HG02870 (cell line): ENCODE results near the gene USP3.
"Not testable (repeated sequence)": the region's sequence is repeated elsewhere in the genome, so short reads cannot be mapped to it uniquely, and the experiment has no call there.

ENCODE experiments used
- ATAC-seq: cut with Tn5 transposase; IDR thresholded peaks from one replicate; pipeline ENCODE4 v1.9.1; 2021; ENCODE audit warnings: mild to moderate bottlenecking, moderate library complexity; ENCODE audit not compliant: unreplicated experiment

The USP3 gene

GRCh38 chr15:63475707-63476106 lies 28.7 kb upstream of the USP3 start:
- ATAC-seq = no peak

- ATAC-seq = no peak
Observed at GRCh38 chr15:63476229-63476632, 28.2 kb upstream of the USP3 start.

GRCh38 chr15:63478243-63478642 lies 26.1 kb upstream of the USP3 start:
- no peak for ATAC-seq

- ATAC-seq = no peak
Observed at GRCh38 chr15:63480441-63480821, 24.0 kb upstream of the USP3 start.

- no peak for ATAC-seq
Observed at GRCh38 chr15:63481105-63481810, 23.1 kb upstream of the USP3 start.

GRCh38 chr15:63482874-63483323 lies 21.5 kb upstream of the USP3 start:
- ATAC-seq = no peak

GRCh38 chr15:63483521-63484371 lies 20.6 kb upstream of the USP3 start:
- ATAC-seq = no peak

GRCh38 chr15:63484433-63485186 lies 19.8 kb upstream of the USP3 start:
- ATAC-seq = no peak

GRCh38 chr15:63487076-63487757 lies 17.2 kb upstream of the USP3 start:
- ATAC-seq = peak; percentile 37

GRCh38 chr15:63487758-63488397 lies 16.5 kb upstream of the USP3 start:
- not testable (repeated sequence) for ATAC-seq

- ATAC-seq = no peak
Observed at GRCh38 chr15:63488398-63488960, 15.9 kb upstream of the USP3 start.

GRCh38 chr15:63489352-63489751 lies 15.0 kb upstream of the USP3 start:
- ATAC-seq = no peak

GRCh38 chr15:63490345-63491034 lies 13.9 kb upstream of the USP3 start:
- ATAC-seq = no peak

GRCh38 chr15:63491116-63491827 lies 13.1 kb upstream of the USP3 start:
- no peak for ATAC-seq

- no peak for ATAC-seq
Observed at GRCh38 chr15:63491979-63492378, 12.4 kb upstream of the USP3 start.

GRCh38 chr15:63492541-63493077 lies 11.8 kb upstream of the USP3 start:
- ATAC-seq = no peak

- no peak for ATAC-seq
Observed at GRCh38 chr15:63493436-63493835, 11.0 kb upstream of the USP3 start.

- no peak for ATAC-seq
Observed at GRCh38 chr15:63494408-63494807, 10.0 kb upstream of the USP3 start.

- ATAC-seq = no peak
Observed at GRCh38 chr15:63495343-63495742, 9.1 kb upstream of the USP3 start.
